ENCODE measurements around the gene NSG1. TPM values are rescaled to one million over a fixed set of nuclear protein-coding genes. Genes with fewer than 3 reads are reported as not detected.

NSG1 gene
- total and polyA plus RNA-seq, 2 of the 8 experiments (the other 6 are each of a cell fraction or from before 2014, with no cell fraction given) = 35.7 to 61.4 TPM

GRCh38 chr4:4344915-4345527 is 41.9 kb upstream of the NSG1 start:
- POLR2A ChIA-PET (ENCODE audit: partially characterized antibody) = no interaction called here
- Histone ChIP-seq H3K36me3 (ENCODE audit: control insufficient read depth in 2 of 4, insufficient read depth in 4 of 4, low read length in 3 of 4) (no peaks in the 10 kb centered on the region), H4K20me1 (replicated peaks in 1 of 2; ENCODE audit: control insufficient read depth in 1 of 2, insufficient read depth in 2 of 2, low read length in 2 of 2) (no peaks in the 10 kb centered on the region), H2BK15ac (ENCODE audit: low read length) (no peak overlapping the region), H3K79me2 (ENCODE audit: control insufficient read depth in 1 of 2, insufficient read depth in 2 of 2, low read length in 2 of 2) (no peaks in the 10 kb centered on the region), H4K5ac (ENCODE audit: insufficient read length, low read depth, low read length) (no peak overlapping the region), H4K91ac (replicated peaks; ENCODE audit: insufficient read length, low read length) (no peak overlapping the region), H3K56ac (replicated peaks; ENCODE audit: insufficient read length, low read depth, low read length) (no peak overlapping the region), H3K4me2 (ENCODE audit: insufficient read depth in 1 of 2, low read depth in 2 of 2, low read length in 2 of 2) (no peak overlapping the region), H2BK12ac (ENCODE audit: low read depth, low read length) (no peak overlapping the region), H3K14ac (ENCODE audit: insufficient read length) (no peak overlapping the region), H3K79me1 (ENCODE audit: low read depth, low read length) (no peaks in the 10 kb centered on the region), H3K4ac (replicated peaks; ENCODE audit: insufficient read length, low read depth, low read length) (no peak overlapping the region), H4K8ac (ENCODE audit: extremely low read depth, insufficient read depth, low read length) (no peak overlapping the region), H2AFZ (ENCODE audit: low read length) (no peak overlapping the region; the same call in 1 of the 2 replicates), H3K9ac (replicated peaks in 1 of 4; ENCODE audit: extremely low read depth in 1 of 4, low read depth in 3 of 4, low read length in 3 of 4) (no peak overlapping the region), H3K23me2 (ENCODE audit: low read depth, low read length) (no peaks in the 10 kb centered on the region), H3K9me3 (ENCODE audit: insufficient read depth in 2 of 2, low read depth in 1 of 2, low read length in 1 of 2) (no peaks in the 10 kb centered on the region), H3K4me1 (replicated peaks in 1 of 4; ENCODE audit: control insufficient read depth in 3 of 4, insufficient read depth in 4 of 4, low read length in 3 of 4) (no peaks in the 10 kb centered on the region), H3K27ac (ENCODE audit: low read depth, low read length) (no peak overlapping the region), H2BK120ac (replicated peaks; ENCODE audit: low read depth, low read length) (no peak overlapping the region), H2BK5ac (ENCODE audit: low read depth, low read length) (no peak overlapping the region), H3K18ac (ENCODE audit: extremely low read depth, low read length) (no peak overlapping the region), H3K23ac (ENCODE audit: insufficient read length) (no peak overlapping the region), H2AK5ac (ENCODE audit: low read depth, low read length) (no peak overlapping the region), H3K27me3 (replicated peaks in 1 of 4; ENCODE audit: control insufficient read depth in 3 of 4, extremely low read depth in 1 of 4, insufficient read depth in 3 of 4, low read length in 3 of 4) (no peaks in the 10 kb centered on the region), H2BK20ac (ENCODE audit: low read length) (no peak overlapping the region), H3K4me3 (ENCODE audit: extremely low read depth in 1 of 4, insufficient read depth in 2 of 4, low read depth in 3 of 4, low read length in 4 of 4) (no peak overlapping the region)
- DNase-seq (ENCODE audit: low read depth in 1 of 2, low spot score in 2 of 2) (no peak), FAIRE-seq (no peak)
- WGBS, 2 experiments (ENCODE audit: extremely low coverage in 1 of 2, insufficient coverage in 1 of 2, insufficient read length in 1 of 2, insufficient replicate concordance in 2 of 2, low coverage in 1 of 2, low lambda C conversion rate in 2 of 2, missing lambda C conversion rate in 1 of 2) = 90% methylated on average over 14 of the region's 14 CpGs; no CpG with 5 or more reads in 1 of the 2 experiments
- TF ChIP-seq JUN (IDR thresholded peaks at IDR 0.05; ENCODE audit: low read depth, low read length) (no peak), GABPA (IDR thresholded peaks at IDR 0.05; ENCODE audit: borderline replicate concordance, insufficient read depth, low read length) (no peak), RFX5 (IDR thresholded peaks at IDR 0.05; ENCODE audit: borderline replicate concordance, low read depth, low read length) (no peak), JUND (IDR thresholded peaks at IDR 0.05; ENCODE audit: low read length) (no peak), ASH2L (IDR thresholded peaks at IDR 0.05; ENCODE audit: low read length) (no peak)
- CTCF ChIA-PET (ENCODE audit: partially characterized antibody) = interaction anchor here (1.1 kb wide), 1 partner anchor 11 kb away, joined by 3 read pairs; no protein-coding TSS in a partner anchor

Measured in H1 (cell line).